Esophagus squamous epithelium (tissue), 5 donors: ENCODE data around the gene MST1R. TPM values are rescaled to one million over a fixed set of nuclear protein-coding genes. Genes with fewer than 3 reads are reported as not detected.

ENCODE experiments used
- DNase-seq: peaks from one replicate; lab custom pipeline; 2025; lab: John Stamatoyannopoulos, UW
- H3K27ac ChIP-seq, 4 donors: fragments of 200-600 bp; sonication (generic); one replicate each; pipeline ENCODE4 v1.5.1; 2016 to 2019; ENCODE audit warnings: mild to moderate bottlenecking in 1 of 4
- H3K27me3 ChIP-seq, 4 donors: fragments of 200-600 bp; sonication (generic); 1 replicate in 3 of 4; 2 replicates in 1 of 4; pipeline versions ENCODE4 v1.5.1 to v1.6.0; 2017 to 2021; ENCODE audit warnings: antibody characterized with exemption in 1 of 4
- H3K36me3 ChIP-seq, 3 donors: fragments of 200-600 bp; sonication (generic); one replicate each; pipeline ENCODE4 v1.5.1; 2016 to 2019
- H3K4me1 ChIP-seq, 3 donors: fragments of 200-600 bp; sonication (generic); one replicate each; pipeline ENCODE4 v1.5.1; 2017 to 2019
- H3K4me3 ChIP-seq, 4 donors: fragments of 200-600 bp; sonication (generic); 1 replicate in 3 of 4; 2 replicates in 1 of 4; pipeline ENCODE4 v1.5.1; 2016 to 2019; ENCODE audit warnings: mild to moderate bottlenecking in 2 of 4, moderate library complexity in 1 of 4
- H3K9me3 ChIP-seq, 3 donors: fragments of 200-600 bp; sonication (generic); one replicate each; pipeline ENCODE4 v1.5.1; 2016 to 2019
- POLR2A ChIP-seq, 4 donors: fragments of 450-650 bp; IDR thresholded peaks; one replicate each; pipeline ENCODE4 v1.6.1; 2017; ENCODE audit warnings: antibody characterized with exemption in 4 of 4, mild to moderate bottlenecking in 4 of 4, moderate library complexity in 3 of 4
- WGBS, 2 donors: methylation state at CpG; one replicate each; pipeline ENCODE4 v1.1.5; 2018; 5-methylcytosine and 5-hydroxymethylcytosine counted together
- intact Hi-C: fragments of 100-400 bp; cut with DNase I; formaldehyde crosslinking; loops from one replicate; pipeline ENCODE4 v1.15.0; 2022
- total RNA-seq, 4 donors: library from RNA; depleted of rRNA; stranded (reverse); fragments of >200 nt; gene quantifications; one replicate each; pipeline ENCODE4 v1.1.0, GENCODE V29; 2016
- TF ChIP-seq, protein P1 (sequence below), 6 experiments: fragments of 450-650 bp in 4 of 6; fragments of 200-600 bp in 2 of 6; sonication (generic) in 2 of 6; IDR thresholded peaks; one replicate each; pipeline ENCODE4 v1.5.1; 2016 to 2019; ENCODE audit warnings: antibody characterized with exemption in 6 of 6, mild to moderate bottlenecking in 4 of 6, moderate library complexity in 4 of 6
- donor health status: DM: yes; HTN: yes; CAD: no.

Gene MST1R
- total RNA-seq, 4 donors from 2014 or later = 5.4 to 26.5 (median 14.5) TPM

GRCh38 chr3:49929291-49930167, 25.9 kb upstream of the MST1R start, which contains the start of gene MON1A:
TSS of gene MON1A (minus strand) at chr3:49929811. CDS start at chr3:49913346, 16,465 bp downstream.
- H3K27me3 ChIP-seq = no peaks in the 10 kb centered on the region
- TF ChIP-seq POLR2A (IDR thresholded peaks at IDR 0.05) = peak in 2 of 4 donors; percentile 34 to 61
- TF ChIP-seq, protein P1, sequence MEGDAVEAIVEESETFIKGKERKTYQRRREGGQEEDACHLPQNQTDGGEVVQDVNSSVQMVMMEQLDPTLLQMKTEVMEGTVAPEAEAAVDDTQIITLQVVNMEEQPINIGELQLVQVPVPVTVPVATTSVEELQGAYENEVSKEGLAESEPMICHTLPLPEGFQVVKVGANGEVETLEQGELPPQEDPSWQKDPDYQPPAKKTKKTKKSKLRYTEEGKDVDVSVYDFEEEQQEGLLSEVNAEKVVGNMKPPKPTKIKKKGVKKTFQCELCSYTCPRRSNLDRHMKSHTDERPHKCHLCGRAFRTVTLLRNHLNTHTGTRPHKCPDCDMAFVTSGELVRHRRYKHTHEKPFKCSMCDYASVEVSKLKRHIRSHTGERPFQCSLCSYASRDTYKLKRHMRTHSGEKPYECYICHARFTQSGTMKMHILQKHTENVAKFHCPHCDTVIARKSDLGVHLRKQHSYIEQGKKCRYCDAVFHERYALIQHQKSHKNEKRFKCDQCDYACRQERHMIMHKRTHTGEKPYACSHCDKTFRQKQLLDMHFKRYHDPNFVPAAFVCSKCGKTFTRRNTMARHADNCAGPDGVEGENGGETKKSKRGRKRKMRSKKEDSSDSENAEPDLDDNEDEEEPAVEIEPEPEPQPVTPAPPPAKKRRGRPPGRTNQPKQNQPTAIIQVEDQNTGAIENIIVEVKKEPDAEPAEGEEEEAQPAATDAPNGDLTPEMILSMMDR (IDR thresholded peaks at IDR 0.05) = peak in 5 of 6 experiments; percentile 15 to 30 (median 24)
- intact Hi-C loops = no loop called here
- H3K9me3 ChIP-seq = no peaks in the 10 kb centered on the region
- 0 to 1% methylated on average over 3 to 19 of the region's 56 CpGs for WGBS, 2 donors
- peak within 1 kb of the TSS; percentile 47 to 89 (median 82) for H3K4me3 ChIP-seq
- peak; percentile 43 for DNase-seq
- H3K36me3 ChIP-seq = no peaks in the 10 kb centered on the region
- peak within 1 kb of the TSS; percentile 78 to 91 (median 88) for H3K27ac ChIP-seq
- H3K4me1 ChIP-seq = peaks cover 21 to 34% (median 22%) of the 10 kb centered on the region in 3 donors

DNA sequence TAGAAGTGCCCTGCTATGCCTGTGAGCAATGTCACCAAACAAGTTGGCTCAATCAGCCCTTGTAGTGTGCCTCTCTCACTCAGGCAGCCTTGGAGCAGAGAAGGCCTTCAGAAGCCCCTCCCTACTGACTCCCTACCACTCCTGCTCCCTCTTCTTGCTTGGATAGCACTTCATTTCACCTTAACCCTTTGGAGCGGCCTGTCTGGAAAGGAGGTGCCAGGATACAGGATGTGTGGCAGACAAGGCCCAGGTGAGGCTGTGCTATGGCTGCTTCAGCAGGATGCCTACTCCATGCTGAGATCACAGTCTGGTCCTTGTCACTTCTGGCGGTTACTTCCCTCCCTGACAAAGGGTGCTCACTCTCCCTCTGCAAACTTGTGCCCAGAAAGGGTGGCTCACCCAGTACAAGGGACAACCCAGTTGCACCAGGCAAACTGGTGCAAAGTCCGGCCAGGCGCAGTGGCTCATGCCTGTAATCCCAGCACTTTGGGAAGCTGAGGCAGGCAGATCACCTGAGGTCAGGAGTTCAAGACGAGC, 24.9 kb upstream of the MST1R start:
- Histone ChIP-seq H3K36me3 (no peaks in the 10 kb centered on the region), H3K27me3 (no peaks in the 10 kb centered on the region), H3K4me1 (peaks cover 21 to 37% (median 22%) of the 10 kb centered on the region in 3 donors), H3K4me3 (peak overlapping the region in 3 of 4 donors; percentile 77 to 89 (median 87)), H3K9me3 (no peaks in the 10 kb centered on the region), H3K27ac (no peak overlapping the region)
- no peak for DNase-seq
- intact Hi-C loops = no loop called here
- TF ChIP-seq, protein P1 (IDR thresholded peaks at IDR 0.05) = no peak
- no peak for TF ChIP-seq POLR2A (IDR thresholded peaks at IDR 0.05)
- WGBS, 2 donors = 46 to 69% methylated on average over 3 of the region's 5 CpGs

- Histone ChIP-seq H3K9me3 (no peaks in the 10 kb centered on the region), H3K4me1 (peaks cover 21 to 37% (median 22%) of the 10 kb centered on the region in 3 donors), H3K27ac (no peak overlapping the region), H3K27me3 (no peaks in the 10 kb centered on the region), H3K36me3 (peaks cover 0 to 6% (median 0%) of the 10 kb centered on the region in 3 donors), H3K4me3 (no peak overlapping the region)
- TF ChIP-seq, protein P1 (IDR thresholded peaks at IDR 0.05) = no peak
- TF ChIP-seq POLR2A (IDR thresholded peaks at IDR 0.05) = no peak
- intact Hi-C loops = no loop called here
- no peak for DNase-seq
- 80 to 90% methylated on average over 3 to 5 of the region's 5 CpGs for WGBS, 2 donors
Observed at GRCh38 chr3:49927798-49928197, 24.1 kb upstream of the MST1R start.

DNA sequence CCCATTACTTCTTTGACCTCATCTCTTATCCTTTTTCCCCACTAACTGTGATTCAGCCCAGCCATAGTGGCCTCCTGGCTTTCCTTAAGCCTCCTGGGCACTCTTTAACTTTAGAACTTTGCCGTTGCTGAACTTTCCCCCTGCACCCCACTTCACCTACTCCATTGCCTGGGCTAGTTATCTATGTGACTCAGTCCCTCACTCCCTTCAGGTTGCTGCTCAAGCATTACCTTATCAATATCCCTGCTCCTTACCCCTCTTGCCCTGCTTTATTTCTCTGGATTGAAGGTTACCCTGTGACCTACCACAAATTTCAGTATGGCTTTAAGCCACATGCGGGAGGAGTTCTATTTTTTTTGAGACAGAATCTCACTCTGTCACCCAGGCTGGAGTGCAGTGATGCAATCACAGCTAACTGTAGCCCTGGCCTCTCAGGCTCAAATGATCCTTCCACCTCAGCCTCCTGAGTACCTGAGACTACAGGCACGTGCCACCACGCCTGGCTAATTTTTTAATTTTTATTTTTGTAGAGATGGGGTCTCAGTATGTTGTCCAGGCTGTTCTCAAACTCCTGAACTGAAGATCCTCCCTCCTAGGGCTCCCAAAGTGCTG, 22.6 kb upstream of the MST1R start:
- peaks cover 21 to 37% (median 22%) of the 10 kb centered on the region in 3 donors for H3K4me1 ChIP-seq
- TF ChIP-seq, protein P1 (IDR thresholded peaks at IDR 0.05) = no peak
- no peak for TF ChIP-seq POLR2A (IDR thresholded peaks at IDR 0.05)
- H3K27me3 ChIP-seq = no peaks in the 10 kb centered on the region
- DNase-seq = no peak
- no peak overlapping the region for H3K27ac ChIP-seq
- H3K9me3 ChIP-seq = no peaks in the 10 kb centered on the region
- H3K36me3 ChIP-seq = peaks cover 0 to 10% (median 0%) of the 10 kb centered on the region in 3 donors
- intact Hi-C loops = no loop called here
- no peak overlapping the region for H3K4me3 ChIP-seq
- 79 to 89% methylated on average over 4 of the region's 4 CpGs for WGBS, 2 donors
